SK-N-SH treated with all-trans-retinoic acid at 6 μM for 48 hours (cell line): ENCODE results near the gene NEGR1.

Experiments
- BACH2 ChIP-seq: fragments of 250-450 bp; sonication (Bioruptor Pico); IDR thresholded peaks from 2 replicates; pipeline ENCODE4 v1.9.0; 2021; ENCODE audit warnings: mild to moderate bottlenecking, borderline replicate concordance
- CSDC2 ChIP-seq: fragments of 250-450 bp; sonication (Bioruptor Pico); IDR thresholded peaks from 2 replicates; pipeline ENCODE4 v1.5.0; 2020; ENCODE audit warnings: mild to moderate bottlenecking, moderate library complexity
- ESRRG ChIP-seq: fragments of 250-450 bp; sonication (Bioruptor Pico); IDR thresholded peaks from 2 replicates; pipeline ENCODE4 v1.6.1; 2021; ENCODE audit warnings: mild to moderate bottlenecking
- OSR1 ChIP-seq: fragments of 250-450 bp; sonication (Bioruptor Pico); IDR thresholded peaks from 2 replicates; pipeline ENCODE4 v1.8.0; 2022; ENCODE audit warnings: moderate library complexity, mild to moderate bottlenecking, inconsistent platforms
- PATZ1 ChIP-seq: fragments of 250-450 bp; sonication (Bioruptor Pico); IDR thresholded peaks from 2 replicates; pipeline ENCODE4 v1.8.0; 2020; ENCODE audit warnings: mild to moderate bottlenecking, moderate library complexity, borderline replicate concordance
- PPARA ChIP-seq: fragments of 250-450 bp; sonication (Bioruptor Pico); IDR thresholded peaks from 2 replicates; pipeline ENCODE4 v1.5.0; 2020; ENCODE audit warnings: mild to moderate bottlenecking, borderline replicate concordance
- RARB ChIP-seq: fragments of 250-450 bp; sonication (Bioruptor Pico); IDR thresholded peaks from 2 replicates; pipeline ENCODE4 v1.8.0; 2021; ENCODE audit warnings: mild to moderate bottlenecking, moderate library complexity
- ZFP3 ChIP-seq: fragments of 250-450 bp; sonication (Bioruptor Pico); IDR thresholded peaks from 2 replicates; pipeline ENCODE4 v1.5.0; 2020; ENCODE audit warnings: mild to moderate bottlenecking, moderate library complexity
- ZNF565 ChIP-seq: fragments of 450-650 bp; formaldehyde crosslinking; conservative IDR thresholded peaks from 2 replicates; pipeline ENCODE4 v1.5.0; 2020; ENCODE audit warnings: low read depth, mild to moderate bottlenecking, moderate library complexity
- TF ChIP-seq, protein P1 (sequence below): fragments of 250-450 bp; sonication (Bioruptor Pico); IDR thresholded peaks from 2 replicates; pipeline ENCODE4 v1.5.1; 2020; ENCODE audit warnings: low read depth, mild to moderate bottlenecking, moderate library complexity
- TF ChIP-seq, protein P2 (sequence below): fragments of 250-450 bp; sonication (Bioruptor Pico); IDR thresholded peaks from 2 replicates; pipeline ENCODE4 v1.5.0; 2020; ENCODE audit warnings: mild to moderate bottlenecking, moderate library complexity

- TF ChIP-seq RARB (CRISPR knock-in tag) (no peak), ESRRG (CRISPR knock-in tag) (no peak), ZFP3 (CRISPR knock-in tag) (no peak), ZNF565 (CRISPR knock-in tag) (no peak), PPARA (no peak), BACH2 (no peak), CSDC2 (CRISPR knock-in tag) (no peak), PATZ1 (CRISPR knock-in tag) (no peak), OSR1 (CRISPR knock-in tag) (no peak)
- TF ChIP-seq, protein P1, sequence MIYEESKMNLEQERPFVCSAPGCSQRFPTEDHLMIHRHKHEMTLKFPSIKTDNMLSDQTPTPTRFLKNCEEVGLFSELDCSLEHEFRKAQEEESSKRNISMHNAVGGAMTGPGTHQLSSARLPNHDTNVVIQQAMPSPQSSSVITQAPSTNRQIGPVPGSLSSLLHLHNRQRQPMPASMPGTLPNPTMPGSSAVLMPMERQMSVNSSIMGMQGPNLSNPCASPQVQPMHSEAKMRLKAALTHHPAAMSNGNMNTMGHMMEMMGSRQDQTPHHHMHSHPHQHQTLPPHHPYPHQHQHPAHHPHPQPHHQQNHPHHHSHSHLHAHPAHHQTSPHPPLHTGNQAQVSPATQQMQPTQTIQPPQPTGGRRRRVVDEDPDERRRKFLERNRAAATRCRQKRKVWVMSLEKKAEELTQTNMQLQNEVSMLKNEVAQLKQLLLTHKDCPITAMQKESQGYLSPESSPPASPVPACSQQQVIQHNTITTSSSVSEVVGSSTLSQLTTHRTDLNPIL (CRISPR knock-in tag): no peak
- TF ChIP-seq, protein P2, sequence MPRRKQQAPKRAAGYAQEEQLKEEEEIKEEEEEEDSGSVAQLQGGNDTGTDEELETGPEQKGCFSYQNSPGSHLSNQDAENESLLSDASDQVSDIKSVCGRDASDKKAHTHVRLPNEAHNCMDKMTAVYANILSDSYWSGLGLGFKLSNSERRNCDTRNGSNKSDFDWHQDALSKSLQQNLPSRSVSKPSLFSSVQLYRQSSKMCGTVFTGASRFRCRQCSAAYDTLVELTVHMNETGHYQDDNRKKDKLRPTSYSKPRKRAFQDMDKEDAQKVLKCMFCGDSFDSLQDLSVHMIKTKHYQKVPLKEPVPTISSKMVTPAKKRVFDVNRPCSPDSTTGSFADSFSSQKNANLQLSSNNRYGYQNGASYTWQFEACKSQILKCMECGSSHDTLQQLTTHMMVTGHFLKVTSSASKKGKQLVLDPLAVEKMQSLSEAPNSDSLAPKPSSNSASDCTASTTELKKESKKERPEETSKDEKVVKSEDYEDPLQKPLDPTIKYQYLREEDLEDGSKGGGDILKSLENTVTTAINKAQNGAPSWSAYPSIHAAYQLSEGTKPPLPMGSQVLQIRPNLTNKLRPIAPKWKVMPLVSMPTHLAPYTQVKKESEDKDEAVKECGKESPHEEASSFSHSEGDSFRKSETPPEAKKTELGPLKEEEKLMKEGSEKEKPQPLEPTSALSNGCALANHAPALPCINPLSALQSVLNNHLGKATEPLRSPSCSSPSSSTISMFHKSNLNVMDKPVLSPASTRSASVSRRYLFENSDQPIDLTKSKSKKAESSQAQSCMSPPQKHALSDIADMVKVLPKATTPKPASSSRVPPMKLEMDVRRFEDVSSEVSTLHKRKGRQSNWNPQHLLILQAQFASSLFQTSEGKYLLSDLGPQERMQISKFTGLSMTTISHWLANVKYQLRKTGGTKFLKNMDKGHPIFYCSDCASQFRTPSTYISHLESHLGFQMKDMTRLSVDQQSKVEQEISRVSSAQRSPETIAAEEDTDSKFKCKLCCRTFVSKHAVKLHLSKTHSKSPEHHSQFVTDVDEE (CRISPR knock-in tag): no peak
Measured at GRCh38 chr1:72129869-72130268, 152.5 kb downstream of the NEGR1 start.
